HG02870 (cell line): ENCODE measurements around the gene APMAP.

Experiments used
- ATAC-seq: cut with Tn5 transposase; IDR thresholded peaks from one replicate; pipeline ENCODE4 v1.9.1; 2021; ENCODE audit warnings: mild to moderate bottlenecking, moderate library complexity; ENCODE audit not compliant: unreplicated experiment

APMAP gene

DNA sequence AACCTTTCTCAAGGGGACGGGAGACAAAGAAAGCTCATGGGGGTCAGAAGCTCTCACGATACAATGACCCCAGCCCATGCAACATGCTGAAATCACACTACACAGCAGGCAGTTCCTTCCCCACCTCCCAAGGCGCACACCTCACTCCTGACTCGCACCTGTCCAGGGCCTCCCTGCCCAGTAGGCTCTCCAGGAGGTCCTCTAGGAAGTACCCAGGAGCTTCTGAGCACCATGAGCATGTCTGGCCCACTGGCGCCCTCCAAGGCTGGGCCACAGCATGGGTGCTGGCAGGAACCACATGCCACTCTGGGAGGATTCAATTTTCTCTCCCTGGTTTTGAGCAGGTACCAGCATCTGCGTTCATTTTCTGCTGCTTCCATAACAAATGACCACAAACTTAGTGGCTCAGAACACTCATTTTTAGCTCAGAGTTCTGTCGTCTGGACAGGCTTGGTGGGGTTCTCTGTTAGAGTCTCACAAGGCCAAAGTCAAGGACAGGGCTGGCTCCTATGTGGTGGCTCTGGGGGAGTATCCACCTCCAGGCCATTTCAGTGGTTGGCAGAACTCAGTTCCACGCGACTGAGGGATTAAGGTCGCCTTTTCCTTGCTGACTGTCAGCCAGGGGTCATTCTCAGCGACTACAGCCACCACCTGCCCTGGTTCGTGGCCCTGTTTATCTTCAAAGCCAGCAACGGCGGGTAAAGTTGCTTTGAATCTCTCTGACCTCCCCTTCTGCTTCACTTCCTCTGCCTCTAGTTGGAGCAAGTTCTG, 32.7 kb upstream of the APMAP start:
- no peak for ATAC-seq

DNA sequence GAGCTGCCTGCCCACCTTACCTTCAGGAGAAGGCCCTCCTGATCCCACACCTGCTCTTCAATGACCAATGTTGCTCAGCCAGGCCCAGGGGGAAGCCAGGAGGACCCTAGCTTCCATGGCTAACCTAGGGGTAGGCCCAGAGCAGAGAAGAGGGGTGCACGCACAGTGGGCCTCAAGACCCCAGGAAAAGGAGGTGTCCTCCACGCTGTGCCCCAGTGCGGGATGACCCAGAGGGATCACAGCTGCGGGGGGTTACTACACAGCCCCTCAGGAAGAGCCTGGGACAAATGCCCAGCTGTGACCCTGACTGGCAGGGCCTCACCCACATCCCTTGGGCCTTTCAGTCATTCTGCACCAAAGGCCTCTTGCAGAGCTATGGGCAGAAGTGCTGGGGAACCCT, 31.6 kb upstream of the APMAP start:
- ATAC-seq: no peak

DNA sequence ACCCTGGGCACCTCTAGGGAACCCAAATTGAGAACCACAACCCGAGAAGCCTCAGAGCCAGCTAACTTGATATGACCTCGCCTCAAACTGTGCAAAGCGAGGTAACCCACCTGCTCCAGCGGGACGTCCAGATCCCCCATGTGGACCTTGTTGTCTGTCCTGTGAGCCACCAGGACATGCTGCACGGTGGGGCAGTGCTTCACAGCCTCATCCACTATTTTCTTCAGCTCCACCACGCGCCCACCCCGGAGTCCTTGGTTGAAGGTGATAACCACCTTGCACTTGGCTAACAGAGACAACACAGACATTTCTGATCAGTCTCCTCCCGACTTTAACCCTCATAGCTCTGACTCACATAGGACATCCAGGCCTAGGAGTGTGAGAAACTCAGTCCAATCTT, 30.8 kb upstream of the APMAP start:
- ATAC-seq: no peak

DNA sequence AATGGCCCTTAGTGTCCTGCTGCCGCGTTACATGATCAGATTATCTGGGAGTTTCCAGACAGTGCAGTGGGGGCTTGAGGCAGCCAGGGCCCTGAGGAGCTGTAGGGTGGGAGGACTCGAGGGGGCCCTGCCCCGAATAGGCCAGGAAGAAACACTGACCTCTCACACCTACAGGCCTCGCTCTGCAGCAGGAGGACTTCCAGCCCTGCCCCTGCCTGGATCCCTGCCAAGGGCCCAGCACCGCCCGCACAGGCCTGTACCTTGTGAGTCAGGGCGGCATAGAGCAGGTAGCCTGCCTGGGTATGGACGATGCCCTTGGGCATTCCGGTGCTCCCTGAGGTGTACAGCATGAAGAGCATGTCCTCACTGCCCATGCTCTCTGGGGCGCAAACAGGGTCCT, 30.1 kb upstream of the APMAP start:
- no peak for ATAC-seq

DNA sequence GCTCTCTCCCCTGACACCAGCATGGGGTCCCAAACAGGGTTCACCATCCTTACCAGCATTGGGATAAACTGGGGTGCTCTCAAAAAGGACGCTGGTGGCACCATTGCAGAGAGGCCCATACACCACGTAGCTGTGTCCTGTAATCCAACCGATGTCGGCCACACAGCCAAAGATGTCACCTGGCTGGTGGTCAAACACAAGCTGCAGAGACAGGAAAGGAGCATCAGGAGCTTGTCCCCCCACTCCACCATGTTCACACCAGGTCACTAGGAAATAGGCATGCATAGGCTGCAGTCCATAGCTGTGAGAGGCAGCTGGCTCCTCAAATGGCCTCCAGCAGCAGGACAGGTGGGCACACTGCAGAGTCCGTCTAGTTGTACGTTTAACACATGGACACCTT, 28.8 kb upstream of the APMAP start:
- no peak for ATAC-seq

DNA sequence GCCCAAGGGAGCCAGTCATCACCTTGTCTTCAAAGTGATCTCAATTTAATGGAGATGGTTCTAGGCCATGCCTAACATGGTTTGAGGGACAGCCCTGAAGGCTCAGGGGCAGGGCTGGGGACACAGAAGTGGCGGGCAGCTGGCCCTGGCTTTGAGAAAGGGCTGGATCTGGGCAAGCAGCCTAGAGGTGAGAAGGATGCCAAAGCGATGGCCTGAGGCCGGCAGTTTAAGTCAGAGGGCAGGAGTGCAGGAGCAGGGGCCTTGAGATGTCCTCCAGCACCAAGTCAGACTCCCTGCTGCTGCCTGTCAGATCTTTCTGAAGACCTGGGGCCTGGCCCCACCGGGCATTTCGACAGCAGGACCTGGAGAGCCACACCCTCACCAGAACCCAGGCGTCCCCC, 28.4 kb upstream of the APMAP start:
- no peak for ATAC-seq

DNA sequence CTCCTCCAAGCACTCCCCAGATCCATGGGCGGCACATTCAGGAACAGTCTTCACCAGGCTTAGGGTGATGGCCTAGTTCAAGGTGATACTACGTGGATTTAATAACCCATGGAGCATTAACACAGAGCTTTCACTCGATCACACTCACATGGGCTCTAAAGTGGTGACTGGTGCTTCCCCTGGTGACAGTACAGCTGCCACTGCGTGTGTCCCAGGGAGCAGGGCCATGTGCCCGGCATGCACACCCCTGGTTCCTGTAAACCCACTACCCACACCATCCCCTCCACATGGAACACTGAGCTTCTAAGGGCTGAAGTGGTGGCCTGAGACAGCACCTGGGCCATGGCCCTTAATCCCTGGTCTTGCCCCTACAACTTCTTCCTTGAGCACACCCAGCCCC, 27.8 kb upstream of the APMAP start:
- ATAC-seq: no peak

DNA sequence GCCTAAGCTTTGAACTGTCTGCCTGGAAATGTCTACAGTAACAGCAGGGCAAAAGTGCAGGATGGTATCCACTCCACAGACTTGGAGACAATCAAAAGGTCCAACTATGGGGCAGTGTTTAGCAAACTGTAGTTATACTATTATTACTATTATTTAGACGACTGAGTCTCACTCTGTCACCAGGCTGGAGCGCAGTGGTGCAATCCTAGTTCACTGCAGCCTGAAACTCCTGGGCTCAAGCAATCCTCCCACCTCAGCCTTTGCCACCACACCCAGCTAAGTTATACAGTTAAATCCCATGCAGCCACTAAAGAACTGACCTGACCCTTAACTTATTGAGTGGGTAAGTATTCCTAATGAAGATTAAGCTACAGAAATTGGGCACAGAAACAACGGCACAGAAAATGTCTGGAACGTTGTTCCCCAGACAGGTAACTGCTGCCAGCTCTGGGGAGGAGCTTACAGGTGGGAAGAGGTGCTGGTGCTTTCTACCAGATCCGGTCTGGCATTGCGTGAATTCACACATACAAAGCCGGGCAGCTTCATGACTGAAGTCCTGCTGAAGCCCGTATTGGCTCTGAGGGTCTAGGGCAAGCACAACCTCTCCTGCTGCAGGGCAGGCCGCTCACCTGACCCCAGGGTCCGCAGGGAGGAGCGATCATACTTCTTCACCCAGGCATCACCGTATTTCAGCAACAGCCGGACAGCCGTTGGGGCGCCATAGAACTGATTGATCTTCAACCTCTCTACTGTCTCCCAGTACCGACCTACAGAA, 27.0 kb upstream of the APMAP start:
- no peak for ATAC-seq

DNA sequence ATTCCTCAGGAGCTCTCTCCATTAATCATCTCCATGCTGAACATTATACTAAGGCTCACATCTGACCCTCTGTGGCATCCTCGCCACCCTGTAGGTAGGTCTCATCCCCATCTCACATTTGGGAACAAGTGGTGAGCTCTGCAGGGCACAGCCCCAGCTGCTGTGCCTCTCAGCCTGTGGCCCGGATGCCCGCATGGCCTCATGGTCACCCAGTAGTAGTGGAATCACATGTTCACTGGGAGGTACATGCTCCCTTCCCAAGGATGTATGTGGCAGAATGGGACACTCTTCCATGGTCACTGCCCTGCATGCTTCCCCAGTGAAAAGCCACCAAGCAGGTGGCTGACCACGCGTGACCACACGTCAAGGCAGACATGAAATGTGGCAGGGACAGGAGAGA, 26.3 kb upstream of the APMAP start:
- no peak for ATAC-seq

DNA sequence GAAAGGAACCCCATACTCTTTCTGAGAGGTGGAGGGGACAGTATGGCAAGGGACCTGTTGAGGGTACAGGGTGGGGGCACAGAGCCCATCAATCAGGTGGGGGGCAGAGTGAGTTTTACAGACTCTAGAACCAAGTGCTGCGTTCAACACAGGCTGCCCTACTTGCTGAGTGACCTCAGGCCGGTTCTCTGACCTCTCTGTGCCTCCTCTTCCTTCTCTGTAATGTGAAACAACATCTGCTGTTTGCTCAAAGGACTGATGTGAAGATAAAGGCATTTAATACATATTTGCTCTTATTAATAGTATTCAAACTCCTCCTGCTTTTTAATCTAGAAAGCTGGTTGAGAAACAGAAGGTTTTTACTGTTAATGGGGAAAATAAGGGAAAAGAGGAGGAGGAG, 25.9 kb upstream of the APMAP start:
- ATAC-seq: no peak

DNA sequence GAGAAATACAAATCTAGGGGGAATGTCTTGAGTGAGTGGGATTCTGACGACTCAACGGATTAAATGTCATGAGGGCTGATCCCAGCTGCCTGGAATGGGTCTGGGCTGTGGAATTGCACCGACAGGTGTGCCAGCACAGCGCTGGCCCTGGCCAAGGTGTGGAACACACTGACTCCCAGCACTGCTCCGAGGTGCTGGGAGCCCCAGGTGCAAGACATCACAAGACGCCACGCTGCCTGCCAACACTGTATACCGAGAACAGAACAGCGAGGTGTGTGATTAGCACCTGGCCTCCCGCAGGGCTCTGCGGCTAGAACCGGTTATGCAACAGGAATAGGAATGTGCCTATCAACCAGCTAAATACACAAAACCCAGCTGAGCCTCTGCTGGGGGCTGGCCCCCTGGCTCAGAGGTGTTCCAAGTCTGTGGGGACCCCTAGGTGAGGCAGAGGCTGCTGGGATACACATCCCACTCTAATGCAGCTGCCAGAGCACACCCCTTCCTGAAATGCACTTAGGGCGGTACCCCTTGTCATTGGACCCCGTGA, 24.8 kb upstream of the APMAP start:
- no peak for ATAC-seq

DNA sequence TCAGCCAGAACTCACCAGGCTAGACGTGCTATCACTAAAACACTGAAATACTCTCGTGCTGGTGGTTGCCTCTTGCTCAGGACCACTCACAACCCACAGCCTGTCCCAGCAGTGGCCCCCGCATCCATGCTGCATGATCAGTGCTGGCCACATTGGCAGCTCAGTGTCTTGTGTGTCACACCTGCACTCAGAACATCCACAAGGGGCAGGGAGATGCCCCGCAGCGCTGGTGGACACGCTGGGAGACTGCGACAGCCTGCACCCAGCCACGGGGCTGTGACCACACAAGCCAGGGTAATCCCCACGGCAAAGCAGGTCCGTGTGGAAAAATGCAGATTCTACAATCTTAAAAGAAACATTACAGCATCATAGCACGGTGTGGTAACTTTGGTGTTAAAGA, 23.9 kb upstream of the APMAP start:
- no peak for ATAC-seq

DNA sequence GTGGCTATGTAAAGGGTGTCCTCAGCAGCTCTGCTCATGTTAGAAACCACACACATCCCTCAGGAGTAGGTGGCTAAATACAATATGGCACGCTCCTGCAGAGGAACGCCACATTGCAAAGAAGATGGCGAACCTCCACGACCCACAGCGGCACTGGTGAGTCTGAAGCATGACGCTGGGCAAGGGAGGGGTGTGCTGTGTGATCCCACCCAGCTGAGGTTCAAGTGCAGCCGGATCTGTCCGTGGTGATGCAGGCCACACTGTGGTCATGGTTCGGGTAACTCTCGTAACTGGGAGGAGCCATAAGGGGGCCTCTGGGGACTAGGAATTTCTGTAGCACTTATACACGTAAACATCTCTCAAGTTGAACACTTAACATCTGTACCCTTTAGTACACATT, 23.4 kb upstream of the APMAP start:
- ATAC-seq: peak; percentile 67

DNA sequence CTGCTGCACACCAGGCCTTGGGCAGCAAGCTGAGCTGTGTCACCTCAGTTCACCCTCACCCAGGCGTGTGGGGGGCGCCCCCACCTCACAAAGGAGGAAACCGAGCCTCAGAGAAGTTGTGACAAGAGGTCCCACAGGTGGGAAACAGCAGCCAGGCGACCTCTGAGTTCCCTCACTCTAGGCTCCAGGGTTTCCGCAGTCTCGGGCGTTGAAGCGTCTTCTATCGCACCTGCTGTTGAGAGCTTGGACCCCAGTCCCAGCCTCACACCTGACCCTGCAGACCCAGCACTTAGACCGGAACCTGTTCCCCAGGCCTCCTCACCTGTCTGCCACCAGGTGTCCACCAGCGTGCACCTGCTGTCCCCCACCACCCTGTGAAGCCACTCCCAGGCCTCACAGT, 22.3 kb upstream of the APMAP start:
- no peak for ATAC-seq

DNA sequence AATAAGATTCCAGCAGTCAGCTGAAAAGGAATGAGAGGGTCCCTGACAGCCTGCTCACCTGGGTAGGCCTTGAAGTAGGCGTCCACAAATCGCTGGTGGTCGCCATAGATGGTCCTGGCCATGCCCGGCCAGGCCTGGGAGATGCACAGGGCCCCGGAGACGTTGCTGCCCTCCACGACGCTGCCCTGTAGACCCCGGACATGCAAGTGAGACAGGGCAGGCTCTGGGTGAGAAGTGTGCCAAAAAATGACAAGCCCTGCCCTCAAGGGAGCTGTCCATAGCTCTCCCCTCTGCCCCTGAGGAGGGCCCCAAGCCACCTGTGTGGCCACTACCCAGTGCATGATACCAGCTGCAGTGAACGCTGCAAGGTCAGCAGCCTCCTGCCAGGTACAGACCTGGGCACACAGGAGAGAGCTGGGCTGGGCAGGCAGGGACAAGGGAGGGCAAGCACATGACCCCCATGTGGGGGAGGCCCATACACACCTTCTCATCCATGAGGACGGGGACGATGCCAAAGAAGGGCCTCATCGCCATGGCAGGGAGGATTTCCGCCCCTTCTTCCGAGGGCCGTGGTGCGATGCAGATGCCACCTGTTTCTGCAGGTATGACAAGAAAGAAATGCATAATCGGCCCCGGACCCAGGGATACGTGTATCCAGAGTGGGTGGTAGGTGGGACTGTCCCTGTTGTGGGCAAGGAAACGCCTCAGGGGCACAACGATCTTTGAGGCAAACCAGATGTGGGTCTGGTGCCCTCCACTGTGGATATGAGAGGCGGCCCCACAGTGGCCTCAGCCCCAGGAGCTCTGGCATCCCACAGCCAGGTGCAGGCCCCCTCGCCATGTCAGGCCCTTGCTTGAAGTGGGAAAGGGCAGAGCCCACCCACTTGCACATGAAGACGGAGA, 21.2 kb upstream of the APMAP start:
- no peak for ATAC-seq

DNA sequence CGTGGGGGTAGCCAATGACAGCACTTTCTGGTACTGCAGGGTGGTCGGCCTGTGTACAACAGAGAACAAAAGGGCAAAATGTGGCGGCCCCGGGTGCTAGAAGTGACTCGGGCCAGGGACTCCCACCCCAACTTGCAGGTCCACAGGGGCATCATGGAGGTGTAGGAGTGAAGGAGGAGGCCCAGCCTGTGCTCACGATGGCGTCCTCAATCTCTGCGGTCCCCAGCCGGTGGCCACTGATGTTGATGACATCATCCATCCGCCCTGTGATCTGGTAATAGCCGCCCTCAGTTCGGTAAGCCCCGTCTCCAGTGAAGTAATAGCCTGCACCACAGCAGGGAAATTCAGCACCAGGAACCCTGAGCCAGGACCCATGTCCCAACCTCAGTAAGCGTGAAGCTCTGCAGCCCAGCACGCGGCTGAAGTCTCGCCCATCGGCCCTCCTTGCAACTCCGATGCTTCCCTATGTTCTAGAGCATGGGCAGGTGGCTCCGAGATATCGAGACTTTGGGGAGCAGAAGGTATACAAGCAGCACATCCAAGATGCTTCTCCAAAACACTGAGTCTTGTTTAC, 20.2 kb upstream of the APMAP start:
- no peak for ATAC-seq

DNA sequence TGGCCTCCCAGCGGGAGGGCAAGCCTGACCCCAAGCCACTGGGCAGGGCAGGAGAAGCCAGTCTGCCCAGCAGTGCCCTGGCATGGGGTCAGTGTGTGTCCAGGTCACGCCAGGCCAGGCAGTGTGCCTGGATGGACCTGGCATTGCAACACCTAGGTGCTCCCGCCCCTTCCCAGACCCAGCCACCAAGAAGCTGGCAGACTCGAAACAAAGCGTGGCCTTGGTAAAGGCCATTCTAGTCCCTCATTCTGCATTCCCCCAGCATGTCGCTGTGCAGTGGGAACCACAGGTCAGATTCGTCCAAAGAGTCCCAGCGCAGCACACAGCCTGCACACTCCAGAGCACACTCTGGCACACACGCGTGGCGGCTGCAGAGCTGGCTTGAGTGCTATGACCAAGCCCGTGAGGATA, 19.3 kb upstream of the APMAP start:
- no peak for ATAC-seq

DNA sequence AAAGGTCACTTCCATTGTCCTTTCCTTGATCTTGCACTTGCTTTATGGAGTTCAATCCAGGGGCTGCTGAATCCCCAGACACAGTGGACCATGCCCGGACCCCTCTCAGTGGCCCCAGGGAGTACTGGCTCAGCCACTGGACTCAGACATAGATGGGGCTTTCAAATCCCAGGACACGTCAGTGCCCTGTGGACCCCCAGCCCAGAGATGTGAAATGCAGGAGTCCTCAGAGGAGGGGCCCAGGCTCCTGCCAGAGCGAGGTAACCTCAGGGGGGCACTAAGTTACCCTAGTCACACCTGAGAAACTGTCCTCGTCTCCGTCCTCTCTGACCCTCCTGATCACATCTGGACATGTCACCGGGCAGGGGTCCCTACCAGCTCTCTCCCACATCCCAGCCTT, 18.7 kb upstream of the APMAP start:
- no peak for ATAC-seq

DNA sequence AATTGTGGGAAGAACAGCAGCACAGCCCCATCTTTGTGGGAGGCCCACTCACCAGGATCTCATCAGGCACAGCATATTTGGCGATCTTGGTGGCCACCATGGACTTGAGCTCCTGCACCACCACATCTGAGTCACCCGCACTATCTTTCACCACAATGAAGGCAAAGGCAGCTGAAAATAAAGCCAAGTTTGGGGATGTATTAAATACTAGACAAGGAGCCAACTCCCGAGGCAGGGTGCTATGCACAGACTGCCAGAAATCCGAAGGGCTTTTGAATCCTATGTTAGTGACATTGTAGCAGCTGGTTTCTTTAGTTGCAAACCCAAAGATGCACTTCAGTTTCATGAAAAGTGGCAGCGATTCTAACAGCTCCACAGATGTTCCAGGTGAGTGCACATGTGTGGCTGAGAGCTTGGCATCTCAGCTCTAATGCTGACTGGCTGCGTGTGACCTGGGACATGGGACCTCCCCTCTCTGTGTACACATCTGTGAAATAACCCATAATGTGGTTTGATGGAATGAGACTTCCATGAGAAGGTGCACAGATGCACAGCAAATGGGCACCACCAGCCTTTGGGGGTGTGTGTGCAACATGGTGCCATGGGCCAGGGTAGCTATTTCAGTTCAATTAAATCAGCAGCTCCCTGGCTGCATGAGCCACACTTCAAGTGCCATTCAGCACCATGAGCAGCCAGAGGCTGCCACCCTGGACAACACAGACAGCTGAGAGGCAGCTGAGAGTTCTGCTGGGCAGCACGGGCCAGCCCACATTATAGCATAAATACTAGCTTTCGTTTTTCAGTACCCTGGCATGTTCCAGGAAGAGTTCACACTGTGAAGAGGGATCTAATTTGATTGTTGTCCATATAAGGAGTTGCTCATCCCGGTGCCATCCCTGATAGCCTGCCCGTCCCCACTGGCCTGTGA, 16.9 kb upstream of the APMAP start:
- ATAC-seq: no peak
